ENCODE measurements around the gene GNB1. TPM values are rescaled to one million over a fixed set of nuclear protein-coding genes. Genes with fewer than 3 reads are reported as not detected.
"Not testable (repeated sequence)": the region's sequence is repeated elsewhere in the genome, so short reads cannot be mapped to it uniquely, and the experiment has no call there.

The GNB1 gene
- total RNA-seq, 4 donors from 2014 or later = 54.3 to 102 (median 74.7) TPM

DNA sequence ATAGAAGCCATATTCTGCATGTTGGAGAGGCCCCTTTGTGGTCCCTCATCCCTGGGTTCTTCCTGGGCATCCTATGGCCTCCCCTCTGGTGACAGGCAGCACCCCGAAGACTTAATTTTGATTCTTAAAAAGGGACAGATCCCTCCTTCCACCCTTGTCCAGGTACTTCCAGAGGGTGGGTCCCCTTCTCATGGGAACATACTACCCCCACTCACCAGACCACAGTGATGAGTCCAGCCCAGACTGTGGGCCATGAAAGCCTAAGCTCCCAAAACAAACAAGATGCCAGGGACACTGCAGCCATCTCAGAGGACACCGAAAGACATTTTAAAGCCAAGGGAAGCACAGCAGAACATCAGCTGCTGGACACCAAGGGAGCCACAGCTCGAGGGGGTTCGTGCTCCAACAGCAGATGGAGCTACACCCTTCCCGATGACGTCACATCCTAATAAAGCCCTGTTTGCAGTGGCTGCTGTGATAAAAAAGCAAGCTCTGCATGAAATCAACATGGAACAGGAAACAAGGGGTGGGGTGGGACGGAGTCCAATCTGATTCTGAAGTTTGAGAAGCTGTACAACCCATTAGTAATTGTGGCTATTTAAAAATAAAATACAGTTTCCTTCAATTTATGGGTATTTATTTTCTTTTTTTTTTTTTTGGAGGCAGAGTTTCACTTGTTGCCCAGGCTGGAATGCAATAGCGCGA is 32.4 kb downstream of the GNB1 start:
- no peaks in the 10 kb centered on the region for H3K27me3 ChIP-seq
- WGBS, 2 donors = 22 to 26% methylated on average over 7 to 8 of the region's 9 CpGs
- no peaks in the 10 kb centered on the region for H3K9me3 ChIP-seq
- peak overlapping the region in 1 of 4 donors; percentile 41 for H3K4me3 ChIP-seq
- no peak for DNase-seq
- peaks cover 25 to 91% (median 50%) of the 10 kb centered on the region in 3 donors for H3K4me1 ChIP-seq
- TF ChIP-seq POLR2A (IDR thresholded peaks at IDR 0.05) = no peak
- TF ChIP-seq, protein P1, sequence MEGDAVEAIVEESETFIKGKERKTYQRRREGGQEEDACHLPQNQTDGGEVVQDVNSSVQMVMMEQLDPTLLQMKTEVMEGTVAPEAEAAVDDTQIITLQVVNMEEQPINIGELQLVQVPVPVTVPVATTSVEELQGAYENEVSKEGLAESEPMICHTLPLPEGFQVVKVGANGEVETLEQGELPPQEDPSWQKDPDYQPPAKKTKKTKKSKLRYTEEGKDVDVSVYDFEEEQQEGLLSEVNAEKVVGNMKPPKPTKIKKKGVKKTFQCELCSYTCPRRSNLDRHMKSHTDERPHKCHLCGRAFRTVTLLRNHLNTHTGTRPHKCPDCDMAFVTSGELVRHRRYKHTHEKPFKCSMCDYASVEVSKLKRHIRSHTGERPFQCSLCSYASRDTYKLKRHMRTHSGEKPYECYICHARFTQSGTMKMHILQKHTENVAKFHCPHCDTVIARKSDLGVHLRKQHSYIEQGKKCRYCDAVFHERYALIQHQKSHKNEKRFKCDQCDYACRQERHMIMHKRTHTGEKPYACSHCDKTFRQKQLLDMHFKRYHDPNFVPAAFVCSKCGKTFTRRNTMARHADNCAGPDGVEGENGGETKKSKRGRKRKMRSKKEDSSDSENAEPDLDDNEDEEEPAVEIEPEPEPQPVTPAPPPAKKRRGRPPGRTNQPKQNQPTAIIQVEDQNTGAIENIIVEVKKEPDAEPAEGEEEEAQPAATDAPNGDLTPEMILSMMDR (IDR thresholded peaks at IDR 0.05) = peak in 3 of 6 experiments; percentile 17 to 30 (median 20)
- intact Hi-C loops (cut with DNase I) = no loop called here
- peak overlapping the region; percentile 58 to 82 (median 78) for H3K27ac ChIP-seq
- H3K36me3 ChIP-seq = no peaks in the 10 kb centered on the region

- TF ChIP-seq POLR2A (IDR thresholded peaks at IDR 0.05) = no peak
- TF ChIP-seq, protein P1 (IDR thresholded peaks at IDR 0.05) = no peak
- Histone ChIP-seq H3K4me3 (no peak overlapping the region), H3K27ac (peak overlapping the region in 3 of 4 donors; percentile 76 to 82 (median 80)), H3K27me3 (no peaks in the 10 kb centered on the region), H3K36me3 (peaks cover 0 to 9% (median 0%) of the 10 kb centered on the region in 3 donors), H3K4me1 (peaks cover 25 to 91% (median 44%) of the 10 kb centered on the region in 3 donors), H3K9me3 (no peaks in the 10 kb centered on the region)
- DNase-seq = no peak
- 62 to 63% methylated on average over 4 of the region's 4 CpGs for WGBS, 2 donors
- intact Hi-C loops (cut with DNase I) = no loop called here
Measured at GRCh38 chr1:1857096-1857703, 33.7 kb downstream of the GNB1 start.

DNA sequence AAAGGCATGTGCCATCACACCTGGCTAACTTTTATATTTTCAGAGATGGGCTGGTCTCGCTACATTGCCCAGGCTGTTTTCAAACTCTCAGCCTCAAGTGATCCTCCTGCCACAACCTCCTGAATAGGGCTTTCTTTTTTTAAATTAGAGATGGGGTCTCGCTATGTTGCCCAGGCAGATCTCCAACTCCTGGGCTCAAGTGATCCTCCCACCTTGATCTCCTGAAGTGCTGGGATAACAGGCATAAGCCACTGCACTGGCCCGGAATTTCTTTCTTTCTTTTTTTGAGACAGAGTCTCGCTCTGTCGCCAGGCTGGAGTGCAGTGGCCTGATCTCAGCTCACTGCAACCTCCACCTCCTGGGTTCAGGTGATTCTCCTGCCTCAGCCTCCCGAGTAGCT is 34.7 kb downstream of the GNB1 start:
- DNase-seq; H3K27me3 ChIP-seq; H3K4me3 ChIP-seq; H3K9me3 ChIP-seq; intact Hi-C loops (cut with DNase I): not testable (repeated sequence)
- Histone ChIP-seq H3K4me1 (peaks cover 21 to 81% (median 35%) of the 10 kb centered on the region in 3 donors), H3K36me3 (peaks cover 0 to 12% (median 0%) of the 10 kb centered on the region in 3 donors), H3K27ac (peak overlapping the region in 1 of 4 donors; percentile 80)
- WGBS, 2 donors = 85 to 87% methylated on average over 5 to 6 of the region's 6 CpGs

- intact Hi-C loops (cut with DNase I) = no loop called here
- no peak overlapping the region for H3K4me3 ChIP-seq
- H3K27ac ChIP-seq = no peak overlapping the region
- DNase-seq = no peak
- H3K36me3 ChIP-seq = peaks cover 0 to 12% (median 0%) of the 10 kb centered on the region in 3 donors
- 71 to 72% methylated on average over 7 of the region's 7 CpGs for WGBS, 2 donors
- TF ChIP-seq POLR2A (IDR thresholded peaks at IDR 0.05) = no peak
- TF ChIP-seq, protein P1 (IDR thresholded peaks at IDR 0.05) = no peak
- H3K27me3 ChIP-seq = no peaks in the 10 kb centered on the region
- H3K9me3 ChIP-seq = no peaks in the 10 kb centered on the region
- H3K4me1 ChIP-seq = peaks cover 11 to 70% (median 24%) of the 10 kb centered on the region in 3 donors
Measured at GRCh38 chr1:1853593-1854257, 37.2 kb downstream of the GNB1 start.

- intact Hi-C loops (cut with DNase I) = no loop called here
- 80 to 83% methylated on average over 9 to 10 of the region's 10 CpGs for WGBS, 2 donors
- H3K4me1 ChIP-seq = peaks cover 4 to 69% (median 18%) of the 10 kb centered on the region in 3 donors
Measured at GRCh38 chr1:1852619-1853414, 38.1 kb downstream of the GNB1 start.

More at GRCh38 chr1:1852619-1853414, 38.1 kb downstream of the GNB1 start:
- Histone ChIP-seq H3K36me3 (peaks cover 0 to 12% (median 0%) of the 10 kb centered on the region in 3 donors), H3K27me3 (no peaks in the 10 kb centered on the region), H3K4me3 (no peak overlapping the region), H3K27ac (no peak overlapping the region), H3K9me3 (no peaks in the 10 kb centered on the region)
- no peak for DNase-seq
- no peak for TF ChIP-seq POLR2A (IDR thresholded peaks at IDR 0.05)
